Ishikawa (cell line): ENCODE results near the gene DPF1.

Experiments
- CEBPB ChIP-seq: IDR thresholded peaks from 2 replicates; pipeline ENCODE4 v1.6.1; 2012
- EGR1 ChIP-seq: IDR thresholded peaks from 2 replicates; pipeline ENCODE4 v1.6.1; 2012
- EP300 ChIP-seq: IDR thresholded peaks from 2 replicates; pipeline ENCODE4 v1.6.1; 2012; ENCODE audit warnings: borderline replicate concordance
- REST ChIP-seq: IDR thresholded peaks from 2 replicates; pipeline ENCODE4 v1.6.1; 2012; ENCODE audit warnings: low read depth, mild to moderate bottlenecking
- TAF1 ChIP-seq: IDR thresholded peaks from 2 replicates; pipeline ENCODE4 v1.6.1; 2012; ENCODE audit warnings: low read depth, mild to moderate bottlenecking
- USF1 ChIP-seq: IDR thresholded peaks from 2 replicates; pipeline ENCODE4 v1.6.1; 2012

DNA sequence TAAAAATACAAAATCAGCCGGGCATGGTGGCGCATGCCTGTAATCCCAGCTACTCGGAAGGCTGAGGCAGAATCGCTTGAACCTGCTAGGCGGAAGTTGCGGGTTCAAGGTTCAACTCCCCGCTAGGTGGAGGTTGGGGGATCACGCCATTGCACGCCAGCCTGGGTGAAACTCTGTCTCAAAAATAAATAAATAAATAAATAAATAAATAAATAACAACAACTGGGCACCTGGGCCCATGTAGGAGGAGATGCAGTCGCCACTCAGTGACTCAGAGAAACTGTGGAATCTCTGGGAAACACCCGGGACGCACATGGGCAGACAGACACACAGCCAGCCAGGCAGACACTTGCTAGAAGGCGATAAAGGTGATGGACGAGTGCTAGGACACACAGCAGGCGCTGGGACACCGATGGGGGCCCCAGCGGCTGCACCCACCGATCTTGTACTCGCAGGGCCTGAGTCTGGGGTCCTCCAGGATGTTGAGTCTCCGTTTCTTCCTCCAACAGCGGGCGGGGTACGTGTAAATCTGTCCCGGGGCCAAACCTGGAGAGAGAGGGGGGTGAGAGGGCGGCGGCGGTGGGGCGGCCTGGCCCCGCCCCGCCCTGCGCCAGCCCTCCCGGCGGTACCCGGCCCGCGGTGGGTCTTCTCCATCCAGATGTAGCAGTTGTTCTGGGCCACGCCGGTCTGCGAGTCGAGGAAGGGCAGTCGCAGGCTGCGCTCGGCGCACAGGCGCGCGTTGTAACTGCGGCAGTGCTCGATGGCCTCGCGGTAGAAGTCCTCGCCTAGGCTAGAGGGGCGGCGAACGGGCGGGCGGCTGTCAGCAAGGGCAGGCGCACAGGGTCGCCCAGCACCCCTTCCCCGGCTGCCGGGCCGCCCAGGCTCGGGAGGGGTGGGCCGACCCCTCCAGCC lies 1.8 kb downstream of the DPF1 start:
- TF ChIP-seq CEBPB: no peak
- TF ChIP-seq USF1: no peak
- TF ChIP-seq EP300: no peak
- no peak for TF ChIP-seq TAF1
- TF ChIP-seq REST: no peak
- no peak for TF ChIP-seq EGR1
